22Rv1 (cell line): ENCODE measurements around the gene C1orf52.

Source experiments
- H3K27ac ChIP-seq: fragments of 450-650 bp; 2 replicates; pipeline ENCODE4 v1.5.1; 2017
- CTCF ChIP-seq: fragments of 450-650 bp; IDR thresholded peaks from 2 replicates; pipeline ENCODE4 v1.5.1; 2017; ENCODE audit warnings: mild to moderate bottlenecking
- ZFX ChIP-seq: fragments of 450-650 bp; IDR thresholded peaks from 2 replicates; pipeline ENCODE4 v1.6.1; 2017; ENCODE audit warnings: antibody characterized with exemption, borderline replicate concordance

The C1orf52 gene

GRCh38 chr1:85202864-85203255 is 56.6 kb downstream of the C1orf52 start:
- no peak for TF ChIP-seq CTCF
- no peak for TF ChIP-seq ZFX
- peak overlapping the region; percentile 82 for H3K27ac ChIP-seq

- H3K27ac ChIP-seq: peak overlapping the region; percentile 82
- TF ChIP-seq ZFX (no peak), CTCF (no peak)
Observed at GRCh38 chr1:85202092-85202863, 57.2 kb downstream of the C1orf52 start.

- peak overlapping the region; percentile 82 for H3K27ac ChIP-seq
- TF ChIP-seq ZFX (no peak), CTCF (no peak)
Observed at GRCh38 chr1:85201340-85202091, 57.9 kb downstream of the C1orf52 start.

- H3K27ac ChIP-seq: peak within 1 kb of the TSS; percentile 82
- TF ChIP-seq CTCF (no peak), ZFX (no peak)
Observed at GRCh38 chr1:85200463-85201339, 58.8 kb downstream of the C1orf52 start, which contains the start of gene SYDE2. SYDE2 (minus strand) TSS chr1:85201016; CDS start chr1:85200996, 20 bp downstream.
